NCI-H2227 (cell line): ENCODE measurements around the gene ATP2B1.

Experiments
- DNase-seq: peaks from one replicate; lab custom pipeline; 2025; ENCODE audit not compliant: unreplicated experiment; lab: John Stamatoyannopoulos, UW

Gene ATP2B1

GRCh38 chr12:89662623-89663022 lies 46.0 kb downstream of the ATP2B1 start:
- DNase-seq, result no peak

DNA sequence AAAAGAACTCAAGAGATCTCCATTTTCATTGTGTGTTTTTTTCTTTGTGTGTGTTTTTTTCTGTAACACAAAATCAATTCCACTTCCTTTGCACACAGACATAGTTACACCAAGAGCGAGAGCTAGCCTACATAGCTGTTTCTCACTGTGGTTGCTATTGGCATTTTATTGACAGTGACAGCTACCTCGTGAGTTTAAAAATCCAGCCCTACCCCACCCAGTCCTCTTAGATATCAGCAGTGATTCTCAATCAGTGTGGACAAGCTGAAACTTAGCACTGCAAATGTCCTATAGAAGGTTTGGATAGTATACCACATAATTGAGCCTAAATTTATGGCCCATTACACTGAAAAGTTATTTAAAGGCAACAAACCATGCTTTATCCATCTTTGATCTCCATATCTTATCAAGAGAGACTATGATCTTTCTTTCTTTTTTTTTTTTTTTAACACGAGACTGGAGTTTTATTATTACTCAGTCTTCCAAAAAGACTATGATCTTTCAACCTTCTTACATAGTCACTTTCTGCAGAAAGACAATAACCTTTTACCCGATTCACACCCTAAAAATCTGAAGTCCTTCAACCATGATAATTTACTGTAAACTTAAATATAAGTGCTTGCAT lies 46.8 kb downstream of the ATP2B1 start:
- DNase-seq, result no peak

GRCh38 chr12:89657739-89658138 lies 50.9 kb downstream of the ATP2B1 start:
- DNase-seq, result no peak

- no peak for DNase-seq
Observed at GRCh38 chr12:89657066-89657465, 51.6 kb downstream of the ATP2B1 start.

- DNase-seq, result no peak
Observed at GRCh38 chr12:89655841-89656240, 52.8 kb downstream of the ATP2B1 start.

DNA sequence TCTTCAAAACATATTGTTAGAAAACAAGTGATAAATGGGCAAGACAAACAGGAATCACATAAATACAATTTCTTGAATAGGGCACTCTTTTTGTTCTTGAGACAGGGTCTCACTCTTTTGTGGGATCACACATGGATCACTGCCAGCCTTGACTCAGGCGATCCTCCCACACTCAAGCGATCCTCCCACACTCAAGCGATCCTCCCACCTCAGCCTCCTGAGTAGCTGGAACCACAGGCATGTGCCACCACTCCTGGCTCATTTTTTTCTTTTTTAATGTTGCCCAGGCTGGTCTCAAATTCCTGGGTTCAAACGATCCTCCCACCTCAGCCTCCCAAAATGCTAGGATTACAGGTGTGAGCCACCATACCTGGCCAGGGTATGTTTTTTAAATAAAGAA lies 57.4 kb downstream of the ATP2B1 start:
- DNase-seq, result no peak

GRCh38 chr12:89650239-89650638 lies 58.4 kb downstream of the ATP2B1 start:
- DNase-seq, result no peak

GRCh38 chr12:89649820-89650219 lies 58.8 kb downstream of the ATP2B1 start:
- no peak for DNase-seq

GRCh38 chr12:89649139-89649538 lies 59.5 kb downstream of the ATP2B1 start:
- no peak for DNase-seq

DNA sequence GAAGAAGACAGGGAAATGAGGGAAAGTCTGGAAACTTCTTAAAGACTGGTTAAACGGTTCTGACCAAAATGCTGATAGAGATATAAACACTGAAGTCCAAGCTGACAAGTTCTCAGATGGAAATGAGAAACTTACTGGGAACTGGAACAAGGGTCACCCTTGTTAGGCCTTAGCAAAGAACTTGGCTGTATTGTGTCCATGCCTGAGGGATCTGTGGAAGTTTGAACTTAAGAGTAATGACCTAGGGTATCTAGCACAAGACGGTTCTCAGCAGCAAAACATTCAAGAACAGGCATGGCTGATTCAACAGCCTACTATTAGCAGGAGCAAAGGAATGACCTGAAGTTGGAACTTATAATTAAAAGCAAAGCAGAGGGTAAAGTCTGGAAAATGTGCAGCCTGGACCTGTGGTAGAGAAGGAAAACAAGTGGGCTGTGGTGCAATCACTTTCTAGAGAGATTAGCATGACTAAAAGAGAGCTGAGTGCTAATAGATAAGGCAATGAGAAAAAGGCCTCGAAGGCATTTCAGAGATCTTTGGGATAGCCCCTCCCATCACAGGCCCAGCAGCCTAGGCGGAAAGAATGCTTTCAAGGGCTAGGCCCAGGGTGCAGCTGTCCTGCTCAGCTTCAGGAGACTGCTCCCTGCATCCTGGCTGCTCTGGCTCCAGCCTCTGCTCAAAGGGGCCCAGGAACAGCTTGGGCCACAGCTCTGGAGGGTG lies 60.3 kb downstream of the ATP2B1 start:
- no peak for DNase-seq

GRCh38 chr12:89645434-89645833 lies 63.2 kb downstream of the ATP2B1 start:
- DNase-seq, result no peak

- no peak for DNase-seq
Observed at GRCh38 chr12:89642959-89643358, 65.7 kb downstream of the ATP2B1 start.

DNA sequence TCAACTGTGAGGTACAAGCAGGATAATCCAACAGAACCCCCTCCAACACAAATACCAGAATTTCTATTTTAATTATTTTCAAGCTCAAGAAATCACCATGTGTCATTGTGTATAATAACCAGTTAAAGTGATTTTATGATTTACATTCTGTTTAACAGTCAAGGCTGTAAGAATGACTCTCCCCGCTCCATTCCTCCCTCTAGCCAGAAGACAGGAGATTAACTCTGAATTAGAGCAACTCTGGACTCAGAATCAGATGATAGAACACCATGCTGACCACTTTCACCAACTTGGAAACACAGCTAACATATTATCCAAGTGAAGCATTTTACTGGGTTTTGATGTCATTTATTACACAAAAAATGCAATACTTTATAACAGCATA lies 71.9 kb downstream of the ATP2B1 start:
- DNase-seq, result no peak

GRCh38 chr12:89636052-89636775 lies 72.4 kb downstream of the ATP2B1 start:
- DNase-seq, result no peak

- no peak for DNase-seq
Observed at GRCh38 chr12:89634508-89634907, 74.1 kb downstream of the ATP2B1 start.

DNA sequence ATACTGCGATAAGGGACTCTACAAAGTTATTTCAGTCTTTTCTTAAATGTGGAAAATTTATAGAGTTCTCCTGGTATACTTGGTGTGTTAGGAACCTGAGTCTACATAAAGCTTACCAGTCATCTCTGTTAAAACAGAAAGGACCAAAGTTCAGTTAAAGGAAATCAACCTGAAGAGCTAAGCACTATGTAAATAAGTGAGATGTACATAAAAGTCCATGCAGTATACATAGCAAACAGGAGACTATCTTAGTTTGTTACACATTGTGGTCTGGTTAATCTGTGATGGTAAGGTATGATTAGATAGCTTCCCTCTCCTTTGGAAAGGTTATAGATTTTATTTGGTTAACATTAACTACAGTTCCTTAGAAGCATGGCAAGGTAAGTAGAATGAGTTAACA lies 75.9 kb downstream of the ATP2B1 start:
- DNase-seq, result no peak

DNA sequence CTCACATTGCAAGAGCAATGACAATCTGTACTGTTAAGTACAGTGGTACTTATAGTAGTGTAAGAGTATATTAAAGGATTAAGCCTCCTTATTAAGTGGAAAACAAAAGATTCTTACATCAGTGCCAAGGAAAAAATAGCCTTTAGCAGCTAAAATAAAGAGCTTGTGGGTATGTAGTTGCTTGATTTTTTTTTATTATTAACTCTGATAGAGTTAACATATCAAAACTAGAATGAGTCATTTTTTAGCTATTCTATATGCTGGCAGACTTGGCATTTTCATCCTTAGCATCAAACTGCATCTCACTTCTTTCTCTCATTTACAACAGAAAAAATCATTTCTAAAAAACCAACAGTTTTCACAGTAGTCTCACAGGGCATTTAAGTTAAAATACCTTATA lies 86.5 kb downstream of the ATP2B1 start:
- DNase-seq, result no peak

DNA sequence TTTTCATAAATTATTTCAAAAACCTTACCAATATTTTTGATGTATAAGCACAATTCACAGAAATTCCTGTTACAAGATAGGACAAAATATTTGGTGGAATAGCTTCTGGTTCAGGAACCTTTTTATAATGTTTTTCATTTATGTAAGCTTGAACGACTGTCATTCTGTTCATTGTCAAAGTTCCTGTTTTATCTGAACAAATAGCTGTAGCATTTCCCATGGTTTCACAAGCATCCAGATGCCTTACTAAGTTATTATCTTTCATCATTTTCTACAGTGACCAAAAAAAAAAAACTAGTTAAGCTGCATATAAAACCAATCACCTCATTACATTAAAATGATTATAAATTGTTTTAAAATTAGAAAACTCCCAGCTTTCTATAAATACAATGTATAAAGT lies 87.1 kb downstream of the ATP2B1 start:
- DNase-seq, result no peak

- no peak for DNase-seq
Observed at GRCh38 chr12:89619764-89620163, 88.9 kb downstream of the ATP2B1 start.

DNA sequence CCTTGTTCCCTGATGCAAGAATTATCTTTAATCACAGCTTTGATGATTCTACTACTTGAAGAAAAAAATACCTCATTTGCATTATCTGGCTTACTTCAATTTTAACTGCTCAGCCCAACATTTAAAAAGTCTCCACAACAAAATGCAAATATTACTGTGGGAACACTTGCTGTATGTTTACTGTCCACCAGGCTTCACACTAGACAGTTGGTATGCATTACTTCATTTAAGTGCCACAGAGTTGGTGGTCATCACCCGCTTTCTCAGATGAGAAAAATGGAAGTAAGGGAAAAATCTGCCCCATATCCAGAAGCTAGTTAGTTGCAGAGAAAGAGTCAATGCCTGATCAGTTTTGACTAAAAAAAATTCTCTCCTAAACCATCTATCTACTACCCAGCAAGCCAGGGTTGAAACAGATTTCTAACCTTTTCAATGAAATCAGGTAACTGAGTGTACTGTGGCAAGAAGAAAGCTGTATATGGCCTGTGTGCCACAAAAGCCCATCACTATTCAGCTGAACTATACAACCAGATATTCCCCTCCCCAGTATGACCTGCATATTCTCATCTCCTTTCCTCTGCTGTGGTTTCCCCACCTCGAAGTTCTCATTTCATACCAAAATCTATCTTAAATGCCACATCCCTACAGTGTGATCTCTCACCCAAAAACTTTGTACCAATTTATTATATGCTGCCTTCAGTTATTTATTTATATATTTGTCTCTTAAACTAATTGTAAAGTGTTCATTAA lies 90.3 kb downstream of the ATP2B1 start:
- DNase-seq, result no peak

GRCh38 chr12:89610366-89610765 lies 98.3 kb downstream of the ATP2B1 start:
- DNase-seq, result no peak

DNA sequence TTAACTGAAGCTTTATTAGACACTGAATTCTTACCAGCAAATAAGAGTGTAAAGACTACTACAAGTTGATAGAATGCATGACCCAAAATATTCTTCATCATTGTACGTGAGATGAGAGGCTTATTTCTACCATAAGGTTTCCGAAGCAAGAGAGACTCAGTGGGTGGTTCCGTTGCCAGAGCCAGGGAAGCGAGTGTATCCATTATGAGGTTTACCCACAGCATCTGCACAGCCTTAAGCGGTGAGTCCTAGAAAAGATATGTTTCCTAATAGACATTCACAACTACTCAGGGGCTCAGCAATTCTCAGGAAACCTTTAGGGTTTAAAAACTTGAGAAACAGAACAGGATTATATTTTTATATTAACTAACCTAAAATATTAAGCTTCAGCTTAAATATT lies 105.0 kb downstream of the ATP2B1 start:
- DNase-seq, result no peak
